Measurements from ENCODE around the gene HEPACAM2.

HEPACAM2 gene

DNA sequence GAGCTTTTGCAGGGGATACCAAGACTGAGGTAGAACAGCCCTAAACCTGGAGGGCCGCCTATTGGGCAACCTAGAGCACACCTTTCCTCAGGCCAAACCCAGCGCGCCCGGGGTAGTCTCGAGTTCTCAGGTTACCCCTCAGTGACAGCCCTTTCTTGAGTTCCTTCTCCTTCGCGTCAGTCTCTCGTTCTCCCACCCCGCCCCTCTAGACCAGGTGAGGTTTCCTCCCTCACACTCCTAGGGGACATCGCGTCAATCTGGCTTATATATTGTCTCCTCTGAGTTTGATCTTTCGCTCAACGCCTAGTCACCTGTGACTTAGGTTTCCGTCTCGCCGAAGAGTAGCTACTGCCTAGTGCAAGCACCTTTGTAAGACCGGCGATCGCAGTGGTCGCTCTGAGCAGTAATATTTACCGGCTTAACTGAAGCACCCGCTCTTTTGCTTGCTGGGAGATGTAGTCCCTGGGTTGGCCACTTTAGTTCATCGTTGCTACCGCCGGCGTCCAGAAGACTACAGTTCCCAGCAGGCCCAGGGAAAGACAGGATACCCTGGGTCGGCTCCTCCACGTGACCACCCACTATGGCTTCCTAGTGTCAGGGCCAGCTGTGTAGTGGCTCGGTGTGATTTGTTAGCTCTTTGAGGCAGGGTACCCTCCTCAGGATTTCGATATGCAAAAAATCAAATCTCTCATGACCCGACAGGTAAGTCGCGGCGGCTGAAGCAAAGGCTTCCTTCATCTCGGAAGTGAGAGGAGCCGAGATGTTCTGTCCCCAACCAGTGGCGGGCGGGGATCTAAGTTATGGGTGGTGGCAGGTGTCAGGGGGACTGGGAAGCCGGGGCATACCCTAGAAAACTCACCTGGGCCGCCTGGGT is 5.8 kb upstream of the HEPACAM2 start, which contains the start of gene VPS50:
Gene VPS50 (plus strand): TSS at position 568 of the 874 bp plus-strand sequence. CDS start 102 bp downstream, at position 670.
- peak; percentile 83 for DNase-seq (ENCODE audit: low read depth)
- peak within 1 kb of the TSS; percentile 87 for H3K4me3 ChIP-seq (ENCODE audit: control insufficient read depth, low read depth, low read length)
- TF ChIP-seq, protein P1, sequence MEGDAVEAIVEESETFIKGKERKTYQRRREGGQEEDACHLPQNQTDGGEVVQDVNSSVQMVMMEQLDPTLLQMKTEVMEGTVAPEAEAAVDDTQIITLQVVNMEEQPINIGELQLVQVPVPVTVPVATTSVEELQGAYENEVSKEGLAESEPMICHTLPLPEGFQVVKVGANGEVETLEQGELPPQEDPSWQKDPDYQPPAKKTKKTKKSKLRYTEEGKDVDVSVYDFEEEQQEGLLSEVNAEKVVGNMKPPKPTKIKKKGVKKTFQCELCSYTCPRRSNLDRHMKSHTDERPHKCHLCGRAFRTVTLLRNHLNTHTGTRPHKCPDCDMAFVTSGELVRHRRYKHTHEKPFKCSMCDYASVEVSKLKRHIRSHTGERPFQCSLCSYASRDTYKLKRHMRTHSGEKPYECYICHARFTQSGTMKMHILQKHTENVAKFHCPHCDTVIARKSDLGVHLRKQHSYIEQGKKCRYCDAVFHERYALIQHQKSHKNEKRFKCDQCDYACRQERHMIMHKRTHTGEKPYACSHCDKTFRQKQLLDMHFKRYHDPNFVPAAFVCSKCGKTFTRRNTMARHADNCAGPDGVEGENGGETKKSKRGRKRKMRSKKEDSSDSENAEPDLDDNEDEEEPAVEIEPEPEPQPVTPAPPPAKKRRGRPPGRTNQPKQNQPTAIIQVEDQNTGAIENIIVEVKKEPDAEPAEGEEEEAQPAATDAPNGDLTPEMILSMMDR (IDR thresholded peaks at IDR 0.05; ENCODE audit: control insufficient read depth, insufficient read depth, low read depth, low read length, missing control alignments) = no peak

DNA sequence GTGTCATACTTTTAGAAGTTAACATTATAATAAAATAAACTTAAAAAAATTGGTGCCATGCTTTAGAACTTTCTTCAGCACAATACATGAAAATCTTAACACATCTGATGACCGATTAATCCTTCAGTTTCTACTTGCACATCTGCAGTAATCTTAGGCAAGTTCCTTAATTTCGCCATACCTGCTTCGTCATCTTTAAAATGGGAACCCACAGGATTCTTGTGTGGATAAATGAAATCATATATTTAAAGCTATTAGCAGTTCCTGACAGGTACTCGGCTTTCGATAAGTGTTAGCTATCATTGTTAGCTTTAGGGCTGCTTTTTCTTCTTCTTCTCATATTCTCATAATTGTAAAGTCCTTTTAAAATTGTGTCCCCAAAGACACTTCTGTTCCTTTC is 5.0 kb upstream of the HEPACAM2 start:
- peak overlapping the region; percentile 87 for H3K4me3 ChIP-seq (ENCODE audit: control insufficient read depth, low read depth, low read length)
- TF ChIP-seq, protein P1 (IDR thresholded peaks at IDR 0.05; ENCODE audit: control insufficient read depth, insufficient read depth, low read depth, low read length, missing control alignments) = no peak
- no peak for DNase-seq (ENCODE audit: low read depth)

DNA sequence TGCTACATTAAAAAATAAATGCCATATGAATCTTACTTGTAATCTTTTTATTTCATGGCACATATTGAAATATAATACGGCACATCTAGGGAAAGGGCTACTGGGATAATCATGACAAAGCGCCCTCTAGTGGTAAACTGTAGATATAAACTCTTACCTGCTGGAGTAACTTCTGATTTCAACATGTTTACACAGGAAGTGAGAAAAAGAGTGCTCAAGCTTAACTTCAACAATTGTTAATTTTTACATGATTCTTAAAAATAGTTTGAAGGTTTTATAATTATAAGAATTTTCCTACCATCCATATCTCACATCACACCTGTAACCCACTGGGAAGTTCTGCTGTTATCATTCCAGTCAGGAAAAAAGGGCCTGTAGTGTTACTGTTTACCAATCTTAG is 2.0 kb upstream of the HEPACAM2 start:
- DNase-seq (ENCODE audit: low read depth) = peak; percentile 39
- no peak overlapping the region for H3K4me3 ChIP-seq (ENCODE audit: control insufficient read depth, low read depth, low read length)
- TF ChIP-seq, protein P1 (IDR thresholded peaks at IDR 0.05; ENCODE audit: control insufficient read depth, insufficient read depth, low read depth, low read length, missing control alignments) = peak; percentile 60

DNA sequence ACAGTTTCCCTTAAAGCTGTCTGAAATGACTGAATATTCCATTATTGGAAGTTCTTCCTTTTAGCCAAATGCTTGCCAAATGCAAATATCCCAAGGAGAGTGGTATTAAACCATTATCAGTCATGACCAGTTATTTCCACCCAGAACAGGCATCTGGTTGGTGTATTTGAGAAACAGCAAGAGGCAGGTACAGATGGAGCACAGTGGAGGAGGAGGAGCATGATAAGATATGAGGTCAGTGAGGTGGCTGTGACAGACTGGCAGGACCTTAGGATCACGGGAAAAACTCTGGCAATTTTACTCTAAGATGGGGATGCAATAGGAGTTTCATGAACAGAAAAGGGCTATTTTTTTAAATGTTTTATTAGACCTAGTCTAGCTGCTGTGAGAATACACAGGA is 6.4 kb downstream of the HEPACAM2 start:
- TF ChIP-seq, protein P1 (IDR thresholded peaks at IDR 0.05; ENCODE audit: control insufficient read depth, insufficient read depth, low read depth, low read length, missing control alignments) = no peak
- no peak overlapping the region for H3K4me3 ChIP-seq (ENCODE audit: control insufficient read depth, low read depth, low read length)
- DNase-seq (ENCODE audit: low read depth) = no peak

DNA sequence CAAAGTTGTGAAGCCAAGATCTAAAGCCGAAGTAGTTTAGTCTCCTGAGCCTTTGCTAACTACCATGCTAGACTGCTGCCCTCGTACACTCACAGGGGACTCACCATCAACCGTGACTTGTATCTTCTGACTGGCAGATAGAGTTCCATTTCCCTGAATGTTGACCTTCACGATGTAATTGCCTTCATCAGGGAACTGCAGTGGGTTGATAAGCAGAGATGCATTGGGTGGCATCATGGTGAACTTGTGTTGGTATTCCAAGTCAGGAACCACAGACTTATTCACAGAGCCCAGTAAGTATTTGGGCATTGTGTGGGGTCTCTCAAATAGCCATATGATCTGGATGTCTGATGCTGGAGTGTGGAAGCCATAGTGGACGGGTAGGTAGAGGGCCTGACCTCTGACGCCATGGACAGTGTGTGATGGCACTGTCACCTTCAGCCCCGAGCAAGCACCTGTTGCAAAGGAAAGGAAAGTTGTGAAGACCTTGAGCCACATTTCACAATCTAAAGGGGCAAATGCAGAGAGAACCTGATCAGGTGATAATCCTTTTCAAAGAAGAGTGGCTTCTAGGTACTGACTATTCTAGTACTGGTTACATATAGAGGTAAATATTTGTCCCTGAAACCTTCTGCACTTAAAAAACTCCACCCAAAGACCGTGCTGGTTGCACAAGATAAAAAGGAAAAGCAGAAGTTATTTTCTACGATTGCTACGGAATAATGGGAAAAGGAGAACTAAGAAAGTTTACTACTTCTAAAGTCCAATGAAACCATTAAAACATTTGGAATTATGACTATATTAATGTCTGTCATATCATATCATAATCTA is 7.1 kb downstream of the HEPACAM2 start:
- TF ChIP-seq, protein P1 (IDR thresholded peaks at IDR 0.05; ENCODE audit: control insufficient read depth, insufficient read depth, low read depth, low read length, missing control alignments) = no peak
- no peak overlapping the region for H3K4me3 ChIP-seq (ENCODE audit: control insufficient read depth, low read depth, low read length)
- DNase-seq (ENCODE audit: low read depth) = no peak

DNA sequence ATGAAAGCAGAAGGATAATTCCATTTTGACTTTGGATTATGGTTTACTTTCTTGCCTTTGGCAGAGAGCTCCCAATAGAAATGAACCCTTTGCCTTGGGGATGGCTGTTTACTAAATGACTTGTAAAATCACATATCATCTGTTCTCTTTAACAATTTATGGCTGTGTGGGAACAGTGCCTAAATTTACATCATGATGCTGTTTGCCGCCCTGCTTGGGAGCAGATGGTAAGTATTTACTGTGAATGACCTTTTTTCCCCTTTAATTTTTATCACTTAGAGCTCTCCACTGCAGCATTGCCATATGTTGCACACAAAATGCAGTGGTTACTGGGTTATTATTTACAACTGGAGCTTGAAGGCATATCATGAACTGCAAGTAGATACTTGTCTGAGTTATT is 13.4 kb downstream of the HEPACAM2 start:
- H3K4me3 ChIP-seq (ENCODE audit: control insufficient read depth, low read depth, low read length) = no peak overlapping the region
- TF ChIP-seq, protein P1 (IDR thresholded peaks at IDR 0.05; ENCODE audit: control insufficient read depth, insufficient read depth, low read depth, low read length, missing control alignments) = no peak
- DNase-seq (ENCODE audit: low read depth) = no peak
